Measurements from ENCODE around the gene SDHB. TPM values are rescaled to one million over a fixed set of nuclear protein-coding genes. Genes with fewer than 3 reads are reported as not detected.

SDHB gene
- total RNA-seq, 1 donor from 2014 or later = 61.2 TPM

DNA sequence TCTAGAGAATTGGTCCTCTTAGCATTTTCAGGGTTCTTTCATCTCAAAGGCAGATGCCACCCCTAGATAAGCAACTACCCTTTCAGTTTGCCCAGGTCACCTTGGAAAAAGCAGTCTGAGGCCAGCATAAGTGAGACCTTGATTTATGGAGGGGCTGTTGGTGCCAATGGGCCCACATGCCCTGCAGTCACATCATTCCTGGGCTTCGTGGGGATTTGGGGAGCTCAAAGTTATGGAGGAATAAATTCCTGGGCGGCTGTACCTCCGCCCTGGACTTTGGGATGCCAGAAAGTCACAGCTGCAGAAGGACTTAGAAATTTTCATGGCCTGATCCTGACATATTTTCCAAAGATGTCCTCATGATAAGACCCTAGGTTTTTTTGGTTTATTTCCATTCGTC lies 2.7 kb upstream of the SDHB start:
- peaks cover 36% of the 10 kb centered on the region for H3K4me1 Mint-ChIP-seq
- peaks cover 15% of the 10 kb centered on the region for H3K27me3 Mint-ChIP-seq (ENCODE audit: insufficient read depth, low read depth)
- H3K4me3 ChIP-seq = no peak overlapping the region
- no peaks in the 10 kb centered on the region for H4K20me1 ChIP-seq (ENCODE audit: low read depth)
- peak overlapping the region; percentile 27 for H3K27ac Mint-ChIP-seq
- no peak overlapping the region for H3K27ac ChIP-seq
- H2AFZ ChIP-seq (replicated peaks) = no peak overlapping the region
- no peak overlapping the region for H3K9ac ChIP-seq
- no peak for TF ChIP-seq EZH2 (IDR thresholded peaks at IDR 0.05)
- TF ChIP-seq CTCF (IDR thresholded peaks at IDR 0.05) = no peak
- no peak for TF ChIP-seq EZH2phosphoT487 (IDR thresholded peaks at IDR 0.05)
- no peaks in the 10 kb centered on the region for H3K27me3 ChIP-seq
- peak overlapping the region; percentile 22 for H3K4me3 Mint-ChIP-seq
- H3K79me2 ChIP-seq (ENCODE audit: low read depth) = peaks cover 22% of the 10 kb centered on the region
- H3K9me3 ChIP-seq (ENCODE audit: low read depth) = no peaks in the 10 kb centered on the region
- H3F3A ChIP-seq (ENCODE audit: low read depth) = peaks cover 28% of the 10 kb centered on the region
- H3K9me3 Mint-ChIP-seq = no peaks in the 10 kb centered on the region
- H3K36me3 ChIP-seq = no peaks in the 10 kb centered on the region
- DNase-seq (ENCODE audit: low spot score) = no peak
- no peaks in the 10 kb centered on the region for H3K36me3 Mint-ChIP-seq
- no peak overlapping the region for H3K4me2 ChIP-seq
- H3K4me1 ChIP-seq = peaks cover 15% of the 10 kb centered on the region

- Mint-ChIP-seq H3K9me3 (no peaks in the 10 kb centered on the region), H3K4me3 (peak overlapping the region; percentile 53), H3K4me1 (peaks cover 33% of the 10 kb centered on the region), H3K27ac (peak overlapping the region; percentile 37), H3K36me3 (no peaks in the 10 kb centered on the region), H3K27me3 (ENCODE audit: insufficient read depth, low read depth) (peaks cover 12% of the 10 kb centered on the region)
- Histone ChIP-seq H3K4me2 (no peak overlapping the region), H3K9me3 (ENCODE audit: low read depth) (no peaks in the 10 kb centered on the region), H3K4me3 (no peak overlapping the region), H3K4me1 (peaks cover 15% of the 10 kb centered on the region), H4K20me1 (ENCODE audit: low read depth) (peaks cover 4% of the 10 kb centered on the region), H2AFZ (replicated peaks) (no peak overlapping the region), H3K79me2 (ENCODE audit: low read depth) (peaks cover 30% of the 10 kb centered on the region), H3K9ac (no peak overlapping the region), H3K27ac (no peak overlapping the region), H3K27me3 (no peaks in the 10 kb centered on the region), H3K36me3 (no peaks in the 10 kb centered on the region), H3F3A (ENCODE audit: low read depth) (peaks cover 28% of the 10 kb centered on the region)
- TF ChIP-seq EZH2phosphoT487 (IDR thresholded peaks at IDR 0.05) (no peak), EZH2 (IDR thresholded peaks at IDR 0.05) (no peak), CTCF (IDR thresholded peaks at IDR 0.05) (no peak)
- no peak for DNase-seq (ENCODE audit: low spot score)
Measured at GRCh38 chr1:17055801-17056200, 2.0 kb upstream of the SDHB start.

- no peak overlapping the region for H3K27ac Mint-ChIP-seq
- no peaks in the 10 kb centered on the region for H3K9me3 Mint-ChIP-seq
- no peaks in the 10 kb centered on the region for H3K36me3 ChIP-seq
- H2AFZ ChIP-seq (replicated peaks) = peak overlapping the region; percentile 13
- peaks cover 2% of the 10 kb centered on the region for H3K36me3 Mint-ChIP-seq
- peaks cover 8% of the 10 kb centered on the region for H3K4me1 ChIP-seq
- no peak for DNase-seq (ENCODE audit: low spot score)
- H3F3A ChIP-seq (ENCODE audit: low read depth) = peaks cover 17% of the 10 kb centered on the region
- H3K27me3 Mint-ChIP-seq (ENCODE audit: insufficient read depth, low read depth) = peaks cover 12% of the 10 kb centered on the region
- H3K4me3 ChIP-seq = peak overlapping the region; percentile 83
- peak overlapping the region; percentile 95 for H3K4me2 ChIP-seq
- H3K9me3 ChIP-seq (ENCODE audit: low read depth) = no peaks in the 10 kb centered on the region
- TF ChIP-seq EZH2 (IDR thresholded peaks at IDR 0.05) (no peak), EZH2phosphoT487 (IDR thresholded peaks at IDR 0.05) (no peak), CTCF (IDR thresholded peaks at IDR 0.05) (no peak)
- H3K79me2 ChIP-seq (ENCODE audit: low read depth) = peaks cover 51% of the 10 kb centered on the region
- H4K20me1 ChIP-seq (ENCODE audit: low read depth) = peaks cover 5% of the 10 kb centered on the region
- no peaks in the 10 kb centered on the region for H3K27me3 ChIP-seq
- H3K9ac ChIP-seq = peak overlapping the region; percentile 78
- H3K4me3 Mint-ChIP-seq = peak overlapping the region; percentile 98
- peaks cover 16% of the 10 kb centered on the region for H3K4me1 Mint-ChIP-seq
- H3K27ac ChIP-seq = no peak overlapping the region
Measured at GRCh38 chr1:17053086-17053684, 647 bp downstream of the SDHB start.
